ENCODE results near the gene PLB1. TPM values are rescaled to one million over a fixed set of nuclear protein-coding genes. Genes with fewer than 3 reads are reported as not detected.

PLB1 gene
- total RNA-seq, 1 donor from 2014 or later, result 3.2 TPM

DNA sequence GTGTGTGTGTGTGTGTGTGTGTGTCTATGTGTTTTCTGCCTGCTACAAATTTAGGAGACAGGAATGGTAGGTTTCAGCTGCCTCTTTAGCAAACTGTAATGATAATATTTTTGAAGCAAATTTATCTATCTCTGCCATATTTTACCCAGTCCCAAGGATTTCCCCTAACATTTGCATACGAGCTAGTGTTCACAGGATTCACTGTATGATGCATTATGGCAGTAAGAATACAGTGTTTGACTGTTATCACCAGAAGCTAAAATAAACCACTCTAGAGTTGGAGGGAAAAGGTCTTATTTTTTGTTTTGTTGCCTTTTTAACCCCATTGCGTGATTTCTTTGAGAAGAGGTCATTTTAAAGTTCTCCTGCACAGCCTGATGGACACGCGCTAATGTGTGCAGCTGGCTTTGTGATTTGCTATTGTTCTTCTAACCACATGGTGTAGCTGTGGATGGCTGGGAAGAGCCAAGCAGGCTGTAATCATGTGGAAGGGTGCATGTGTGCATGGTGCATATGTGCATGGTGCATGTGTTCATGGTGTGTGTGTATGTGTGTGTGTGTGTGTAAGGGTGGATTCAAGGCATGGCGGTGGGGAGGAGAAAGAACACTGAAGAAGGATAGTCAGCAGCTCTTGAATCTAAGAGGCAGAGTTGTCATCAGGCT is 62.4 kb downstream of the PLB1 start:
- Mint-ChIP-seq H3K4me3 (ENCODE audit: unreplicated experiment) (no peak overlapping the region), H3K27me3 (ENCODE audit: unreplicated experiment) (peaks cover 5% of the 10 kb centered on the region), H3K36me3 (ENCODE audit: low read depth, unreplicated experiment) (no peaks in the 10 kb centered on the region), H3K27ac (ENCODE audit: unreplicated experiment) (no peak overlapping the region), H3K4me1 (ENCODE audit: unreplicated experiment) (peaks cover 7% of the 10 kb centered on the region), H3K9me3 (ENCODE audit: unreplicated experiment) (no peaks in the 10 kb centered on the region)
- TF ChIP-seq, protein P1, sequence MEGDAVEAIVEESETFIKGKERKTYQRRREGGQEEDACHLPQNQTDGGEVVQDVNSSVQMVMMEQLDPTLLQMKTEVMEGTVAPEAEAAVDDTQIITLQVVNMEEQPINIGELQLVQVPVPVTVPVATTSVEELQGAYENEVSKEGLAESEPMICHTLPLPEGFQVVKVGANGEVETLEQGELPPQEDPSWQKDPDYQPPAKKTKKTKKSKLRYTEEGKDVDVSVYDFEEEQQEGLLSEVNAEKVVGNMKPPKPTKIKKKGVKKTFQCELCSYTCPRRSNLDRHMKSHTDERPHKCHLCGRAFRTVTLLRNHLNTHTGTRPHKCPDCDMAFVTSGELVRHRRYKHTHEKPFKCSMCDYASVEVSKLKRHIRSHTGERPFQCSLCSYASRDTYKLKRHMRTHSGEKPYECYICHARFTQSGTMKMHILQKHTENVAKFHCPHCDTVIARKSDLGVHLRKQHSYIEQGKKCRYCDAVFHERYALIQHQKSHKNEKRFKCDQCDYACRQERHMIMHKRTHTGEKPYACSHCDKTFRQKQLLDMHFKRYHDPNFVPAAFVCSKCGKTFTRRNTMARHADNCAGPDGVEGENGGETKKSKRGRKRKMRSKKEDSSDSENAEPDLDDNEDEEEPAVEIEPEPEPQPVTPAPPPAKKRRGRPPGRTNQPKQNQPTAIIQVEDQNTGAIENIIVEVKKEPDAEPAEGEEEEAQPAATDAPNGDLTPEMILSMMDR (IDR thresholded peaks at IDR 0.05; ENCODE audit: unreplicated experiment), result no peak
- DNase-seq (ENCODE audit: low spot score), result no peak

DNA sequence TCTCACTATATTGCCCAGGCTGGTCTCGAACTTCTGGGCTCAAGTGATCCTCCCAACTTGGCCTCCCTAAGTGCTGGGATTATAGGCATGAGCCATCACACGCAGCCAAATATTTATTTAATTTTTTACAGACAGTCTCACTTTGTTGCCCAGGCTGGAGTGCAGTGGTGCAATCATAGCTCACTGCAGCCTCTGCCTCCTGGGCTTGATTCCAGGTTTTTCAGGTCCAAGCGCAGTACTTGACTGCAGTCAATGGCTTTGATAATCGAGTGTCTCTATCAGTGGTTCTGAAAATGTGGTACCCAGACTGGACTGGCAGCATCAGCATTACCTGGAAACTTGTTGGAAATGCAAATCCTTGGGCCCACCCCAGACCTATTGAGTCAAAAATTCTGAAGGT is 63.1 kb downstream of the PLB1 start:
- DNase-seq (ENCODE audit: low spot score), result no peak
- Mint-ChIP-seq H3K9me3 (ENCODE audit: unreplicated experiment) (no peaks in the 10 kb centered on the region), H3K4me1 (ENCODE audit: unreplicated experiment) (peaks cover 7% of the 10 kb centered on the region), H3K27ac (ENCODE audit: unreplicated experiment) (no peak overlapping the region), H3K36me3 (ENCODE audit: low read depth, unreplicated experiment) (no peaks in the 10 kb centered on the region), H3K27me3 (ENCODE audit: unreplicated experiment) (peaks cover 5% of the 10 kb centered on the region), H3K4me3 (ENCODE audit: unreplicated experiment) (no peak overlapping the region)
- TF ChIP-seq, protein P1 (IDR thresholded peaks at IDR 0.05; ENCODE audit: unreplicated experiment), result no peak

DNA sequence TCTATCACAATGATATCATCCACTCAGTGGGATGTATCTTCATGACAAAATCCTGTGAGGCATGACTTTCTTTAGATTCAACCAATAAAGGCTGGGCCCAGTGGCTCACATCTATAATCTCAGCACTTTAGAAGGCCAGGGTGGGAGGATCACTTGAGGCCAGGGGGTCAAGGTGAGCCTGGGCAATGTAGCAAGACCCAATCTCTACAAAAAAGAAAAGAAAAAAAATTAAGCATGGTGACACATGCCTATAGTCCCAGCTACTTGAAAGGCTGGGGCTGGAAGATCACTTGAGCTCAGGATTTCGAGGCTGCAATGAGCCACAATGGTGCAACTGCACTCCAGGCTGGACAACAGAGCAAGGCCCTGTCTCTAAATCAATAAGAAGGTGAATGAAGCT is 68.0 kb downstream of the PLB1 start:
- Mint-ChIP-seq H3K27me3 (ENCODE audit: unreplicated experiment) (peaks cover 3% of the 10 kb centered on the region), H3K27ac (ENCODE audit: unreplicated experiment) (no peak overlapping the region), H3K9me3 (ENCODE audit: unreplicated experiment) (no peaks in the 10 kb centered on the region), H3K4me3 (ENCODE audit: unreplicated experiment) (no peak overlapping the region), H3K36me3 (ENCODE audit: low read depth, unreplicated experiment) (no peaks in the 10 kb centered on the region), H3K4me1 (ENCODE audit: unreplicated experiment) (peaks cover 14% of the 10 kb centered on the region)
- TF ChIP-seq, protein P1 (IDR thresholded peaks at IDR 0.05; ENCODE audit: unreplicated experiment), result no peak
- no peak for DNase-seq (ENCODE audit: low spot score)

DNA sequence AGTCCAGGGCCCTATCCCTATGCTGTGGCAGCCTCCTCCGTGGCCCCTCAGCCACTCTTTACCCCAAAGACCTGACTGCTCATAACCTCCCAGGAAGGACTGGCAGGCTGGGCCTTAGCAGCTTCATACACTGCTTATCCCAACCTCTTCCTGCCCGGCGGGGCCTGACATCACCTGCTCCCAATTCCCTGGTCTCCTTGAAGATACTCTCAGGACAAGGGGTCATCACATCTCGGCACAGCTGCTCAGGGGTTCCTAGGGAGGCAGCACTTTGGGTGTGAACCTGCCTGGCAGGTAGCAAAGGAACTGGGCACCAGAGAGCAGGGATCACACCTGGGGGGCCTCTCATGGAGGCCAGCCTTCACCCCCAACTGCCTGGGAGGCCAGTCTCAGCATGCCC is 68.5 kb downstream of the PLB1 start:
- Mint-ChIP-seq H3K4me1 (ENCODE audit: unreplicated experiment) (peaks cover 14% of the 10 kb centered on the region), H3K27ac (ENCODE audit: unreplicated experiment) (no peak overlapping the region), H3K27me3 (ENCODE audit: unreplicated experiment) (peaks cover 3% of the 10 kb centered on the region), H3K9me3 (ENCODE audit: unreplicated experiment) (no peaks in the 10 kb centered on the region), H3K36me3 (ENCODE audit: low read depth, unreplicated experiment) (no peaks in the 10 kb centered on the region), H3K4me3 (ENCODE audit: unreplicated experiment) (no peak overlapping the region)
- TF ChIP-seq, protein P1 (IDR thresholded peaks at IDR 0.05; ENCODE audit: unreplicated experiment), result no peak
- DNase-seq (ENCODE audit: low spot score), result no peak

DNA sequence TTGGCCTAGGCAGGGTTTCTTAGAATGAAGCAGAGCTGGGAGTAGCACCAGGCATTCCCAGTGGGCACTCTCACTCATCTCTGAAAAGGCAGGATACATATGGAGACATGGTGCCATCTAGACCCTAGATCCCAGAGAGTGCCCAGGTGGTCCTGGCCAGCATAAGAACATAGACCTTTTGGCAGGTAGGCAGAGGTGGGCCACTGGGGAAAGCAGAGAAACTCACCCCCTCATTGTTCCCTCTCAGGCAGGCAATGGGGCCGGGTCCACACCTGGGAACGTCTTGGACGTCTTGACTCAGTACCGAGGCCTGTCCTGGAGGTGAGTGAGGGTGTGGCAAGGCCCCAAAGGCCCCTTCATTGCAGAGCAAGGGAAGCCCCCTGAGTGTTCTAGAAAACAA is 69.2 kb downstream of the PLB1 start:
- Mint-ChIP-seq H3K27ac (ENCODE audit: unreplicated experiment) (no peak overlapping the region), H3K27me3 (ENCODE audit: unreplicated experiment) (peaks cover 3% of the 10 kb centered on the region), H3K9me3 (ENCODE audit: unreplicated experiment) (no peaks in the 10 kb centered on the region), H3K36me3 (ENCODE audit: low read depth, unreplicated experiment) (no peaks in the 10 kb centered on the region), H3K4me3 (ENCODE audit: unreplicated experiment) (no peak overlapping the region), H3K4me1 (ENCODE audit: unreplicated experiment) (peaks cover 14% of the 10 kb centered on the region)
- DNase-seq (ENCODE audit: low spot score), result no peak
- TF ChIP-seq, protein P1 (IDR thresholded peaks at IDR 0.05; ENCODE audit: unreplicated experiment), result no peak
